Fibroblast of lung (primary cell): ENCODE data around the gene INSRR. TPM values are rescaled to one million over a fixed set of nuclear protein-coding genes. Genes with fewer than 3 reads are reported as not detected.
A peak's percentile ranks its signal among the peaks of the same experiment; 100 is the strongest.

Experiments
- DNase-seq, 2 donors: peaks; one replicate each; pipeline versions ENCODE4 v3.0.0 to v3.0.0-alpha.2; 2010; ENCODE audit warnings: low read depth in 2 of 2
- H2AFZ ChIP-seq: 2 replicates; pipeline ENCODE4 v1.5.1; 2012; ENCODE audit warnings: low read length, control low read depth, inconsistent platforms
- H3K27ac ChIP-seq: 2 replicates; pipeline ENCODE4 v1.5.1; 2011; ENCODE audit warnings: low read length, control low read depth; ENCODE audit not compliant: insufficient read depth
- H3K27me3 ChIP-seq: 2 replicates; pipeline ENCODE4 v1.5.1; 2011; ENCODE audit warnings: mild to moderate bottlenecking, low read length; ENCODE audit not compliant: control insufficient read depth, insufficient read depth
- H3K36me3 ChIP-seq: 2 replicates; pipeline ENCODE4 v1.5.1; 2011; ENCODE audit warnings: low read length; ENCODE audit not compliant: control insufficient read depth, insufficient read depth
- H3K4me1 ChIP-seq: 2 replicates; pipeline ENCODE4 v1.5.1; 2011; ENCODE audit warnings: low read length; ENCODE audit not compliant: control insufficient read depth, insufficient read depth; ENCODE audit errors: extremely low read depth
- H3K4me2 ChIP-seq: 2 replicates; pipeline ENCODE4 v1.5.1; 2011; ENCODE audit warnings: low read length, control low read depth; ENCODE audit not compliant: insufficient read depth; ENCODE audit errors: extremely low read depth
- H3K4me3 ChIP-seq, 4 experiments: fragments of 200-600 bp in 1 of 4; sonication (generic) in 1 of 4; replicated peaks in 1 of 4; 2 replicates each; pipeline ENCODE4 v1.5.1; 2011 to 2016; ENCODE audit warnings: low read length in 4 of 4, low read depth in 3 of 4, mild to moderate bottlenecking in 3 of 4, control low read depth in 2 of 4, inconsistent platforms in 1 of 4, mixed read lengths in 1 of 4; ENCODE audit not compliant: insufficient read depth in 1 of 4; ENCODE audit errors: control extremely low read depth in 1 of 4
- H3K79me2 ChIP-seq: 2 replicates; pipeline ENCODE4 v1.5.1; 2012; ENCODE audit warnings: mild to moderate bottlenecking, low read length, inconsistent platforms; ENCODE audit not compliant: control insufficient read depth, insufficient read depth
- H3K9ac ChIP-seq: 2 replicates; pipeline ENCODE4 v1.5.1; 2011; ENCODE audit warnings: mild to moderate bottlenecking, low read length, control low read depth; ENCODE audit not compliant: insufficient read depth
- H3K9me3 ChIP-seq: 2 replicates; pipeline ENCODE4 v1.5.1; 2012; ENCODE audit warnings: low read depth, low read length; ENCODE audit not compliant: control insufficient read depth, insufficient read depth
- H4K20me1 ChIP-seq: 2 replicates; pipeline ENCODE4 v1.5.1; 2011; ENCODE audit warnings: low read length; ENCODE audit not compliant: control insufficient read depth, insufficient read depth; ENCODE audit errors: extremely low read depth
- CTCF ChIP-seq, 2 donors: IDR thresholded peaks in 1 of 2; conservative IDR thresholded peaks in 1 of 2; 1 replicate in 1 of 2; 2 replicates in 1 of 2; pipeline ENCODE4 v1.5.1; 2011 to 2012; ENCODE audit warnings: low read length in 2 of 2, control low read depth in 1 of 2, inconsistent platforms in 1 of 2, low read depth in 1 of 2, mild to moderate bottlenecking in 1 of 2
- EZH2 ChIP-seq: IDR thresholded peaks from 2 replicates; pipeline ENCODE4 v1.5.1; 2012; ENCODE audit warnings: low read length, control low read depth, mild to moderate bottlenecking; ENCODE audit errors: missing control alignments
- polyA plus RNA-seq, 2 donors: library from polyadenylated mRNA; depleted of rRNA in 1 of 2; stranded (reverse) in 1 of 2; unstranded in 1 of 2; fragments of >200 nt; gene quantifications; 2 replicates each; pipeline ENCODE4 v1.2.1, GENCODE V29; 2011 to 2012; ENCODE audit warnings: missing spikeins in 1 of 2
- total RNA-seq: library from RNA; depleted of rRNA; stranded (reverse); fragments of >200 nt; gene quantifications from 2 replicates; pipeline ENCODE4 v1.2.1, GENCODE V29; 2014

INSRR gene
- total and polyA plus RNA-seq, 2 donors (not counting 1 experiment from before 2014, with no cell fraction given), result not detected

DNA sequence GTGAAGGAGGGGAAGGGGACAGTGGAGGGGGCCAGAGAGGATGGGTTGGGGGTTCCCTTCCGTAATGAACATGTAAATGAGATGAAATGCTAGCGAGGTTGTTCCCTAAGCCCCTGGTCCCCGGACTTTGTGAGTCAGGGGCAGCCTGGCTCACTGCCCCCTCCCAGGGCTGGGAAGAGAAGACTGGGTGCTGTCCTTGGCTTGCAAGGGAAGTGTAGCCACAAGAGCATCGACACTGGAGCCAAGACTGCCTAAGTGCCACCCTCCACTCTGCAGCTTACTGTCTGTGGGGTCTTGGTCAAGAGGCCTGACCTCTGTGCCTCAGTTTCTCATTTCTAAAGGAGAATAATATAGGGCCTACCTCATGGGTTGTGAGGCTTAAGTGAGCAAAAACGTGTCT is 35.1 kb upstream of the INSRR start:
- no peaks in the 10 kb centered on the region for H3K9me3 ChIP-seq
- peaks cover 4% of the 10 kb centered on the region for H3K36me3 ChIP-seq
- TF ChIP-seq CTCF (conservative IDR thresholded peaks at IDR 0.05 in 1 of 2, IDR thresholded peaks at IDR 0.05 in 1 of 2; ENCODE audit: low read depth in 1 of 2, low read length in 2 of 2), result no peak
- no peak for TF ChIP-seq EZH2
- H3K9ac ChIP-seq, result peak overlapping the region; percentile 79
- H3K4me2 ChIP-seq, result peak overlapping the region; percentile 90
- H3K4me3 ChIP-seq, result peak overlapping the region; percentile 29 to 64 (median 61)
- H3K27me3 ChIP-seq, result no peaks in the 10 kb centered on the region
- H4K20me1 ChIP-seq, result no peaks in the 10 kb centered on the region
- no peak overlapping the region for H2AFZ ChIP-seq
- H3K4me1 ChIP-seq, result peaks cover 34% of the 10 kb centered on the region
- peak overlapping the region; percentile 95 for H3K27ac ChIP-seq
- DNase-seq, result peak in 1 of 2 donors; percentile 35
- H3K79me2 ChIP-seq, result peaks cover 37% of the 10 kb centered on the region

DNA sequence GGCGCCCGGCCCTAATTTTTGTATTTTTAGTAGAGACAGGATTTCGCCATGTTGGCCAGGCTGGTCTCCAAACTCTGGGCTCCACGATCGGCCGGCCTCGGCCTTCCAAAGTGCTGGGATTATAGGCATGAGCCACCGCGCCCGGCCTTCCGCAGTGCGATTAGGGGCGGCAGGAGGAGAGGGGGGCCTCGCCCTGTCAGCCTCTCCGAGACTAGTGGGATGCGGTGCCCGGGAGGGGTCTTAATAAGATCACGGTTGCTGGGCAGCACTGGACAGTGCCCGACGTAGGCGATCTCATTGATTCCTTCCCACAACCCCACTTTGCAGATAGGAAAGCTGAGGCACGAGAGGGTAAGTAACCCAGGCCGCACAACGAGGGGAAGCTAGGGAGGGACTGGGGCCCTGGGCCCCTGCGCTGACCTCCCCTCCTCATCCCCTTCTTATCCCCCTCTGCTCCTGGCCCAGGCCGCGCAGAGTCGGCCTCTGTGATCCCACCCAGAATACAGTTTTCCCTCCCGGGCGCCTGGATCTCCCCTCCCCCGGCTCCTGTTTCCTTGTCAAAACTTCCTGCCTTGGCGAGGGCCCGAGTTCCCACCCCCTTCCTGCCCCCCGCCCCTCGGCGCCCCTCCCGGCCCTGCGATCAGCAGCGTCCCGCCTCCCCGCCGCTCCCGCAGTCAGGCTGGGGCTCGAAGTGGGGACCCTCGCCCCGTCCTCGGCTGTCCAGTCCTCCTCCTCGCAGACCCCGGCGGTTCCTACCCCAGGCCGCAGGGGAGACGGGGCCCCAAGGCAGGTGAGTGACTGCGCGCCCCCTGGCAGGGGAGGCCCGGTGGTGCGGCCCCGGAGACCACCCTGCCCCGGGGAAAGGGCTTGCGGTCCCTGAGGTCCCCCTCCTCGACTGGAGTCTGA is 34.4 kb upstream of the INSRR start, which contains the start of gene PEAR1:
Gene PEAR1 (plus strand): TSS at position 671 of the 906 bp plus-strand sequence. CDS start 10,209 bp downstream, outside the sequence.
- TF ChIP-seq CTCF (conservative IDR thresholded peaks at IDR 0.05 in 1 of 2, IDR thresholded peaks at IDR 0.05 in 1 of 2; ENCODE audit: low read depth in 1 of 2, low read length in 2 of 2), result no peak
- TF ChIP-seq EZH2, result no peak
- peaks cover 27% of the 10 kb centered on the region for H3K4me1 ChIP-seq
- no peaks in the 10 kb centered on the region for H3K9me3 ChIP-seq
- H3K27ac ChIP-seq, result peak within 1 kb of the TSS; percentile 95
- peak within 1 kb of the TSS; percentile 47 for H2AFZ ChIP-seq
- no peaks in the 10 kb centered on the region for H4K20me1 ChIP-seq
- peaks cover 30% of the 10 kb centered on the region for H3K79me2 ChIP-seq
- peaks cover 2% of the 10 kb centered on the region for H3K27me3 ChIP-seq
- peak within 1 kb of the TSS; percentile 90 for H3K4me2 ChIP-seq
- H3K4me3 ChIP-seq, result peak within 1 kb of the TSS; percentile 45 to 64 (median 61)
- H3K9ac ChIP-seq, result peak within 1 kb of the TSS; percentile 79
- DNase-seq, result peak; percentile 33 to 47
- H3K36me3 ChIP-seq, result peaks cover 4% of the 10 kb centered on the region

GRCh38 chr1:156892190-156893047 is 33.5 kb upstream of the INSRR start:
- Histone ChIP-seq H3K27me3 (peaks cover 11% of the 10 kb centered on the region), H3K79me2 (peaks cover 23% of the 10 kb centered on the region), H3K4me3 (peak overlapping the region in 3 of 4 experiments; percentile 14 to 44 (median 39)), H3K9ac (no peak overlapping the region), H3K36me3 (peaks cover 1% of the 10 kb centered on the region), H4K20me1 (no peaks in the 10 kb centered on the region), H3K4me2 (peak overlapping the region; percentile 39), H3K9me3 (no peaks in the 10 kb centered on the region), H2AFZ (peak overlapping the region; percentile 5), H3K4me1 (peaks cover 20% of the 10 kb centered on the region), H3K27ac (no peak overlapping the region)
- TF ChIP-seq EZH2 (no peak), CTCF (conservative IDR thresholded peaks at IDR 0.05 in 1 of 2, IDR thresholded peaks at IDR 0.05 in 1 of 2; ENCODE audit: low read depth in 1 of 2, low read length in 2 of 2) (peak; percentile 76 to 78)
- DNase-seq, result peak; percentile 82 to 87
